Activated gamma-delta T cell treated with Interleukin-2 at 50 U/mL for 16 hours (primary cell): ENCODE data around the gene PBXIP1.

Experiments used
- DNase-seq: peaks from one replicate; pipeline ENCODE4 v3.0.0-alpha.2; 2020

Gene PBXIP1

GRCh38 chr1:154972517-154973343 lies 16.8 kb upstream of the PBXIP1 start:
- DNase-seq = no peak

DNA sequence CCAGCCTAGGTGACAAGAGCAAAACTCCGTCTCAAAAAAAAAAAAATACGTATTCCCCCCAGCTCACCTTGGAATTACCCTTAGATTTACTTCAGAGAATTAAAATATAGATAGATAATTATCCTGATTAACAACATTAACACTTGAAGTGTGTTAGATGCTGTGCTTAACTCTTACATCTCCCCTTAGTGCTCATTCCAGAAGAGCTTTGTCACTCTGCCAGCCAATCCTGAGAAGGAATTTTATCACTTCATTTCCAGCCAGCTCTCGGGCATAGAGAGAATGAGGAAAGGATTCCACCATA lies 16.3 kb upstream of the PBXIP1 start:
- no peak for DNase-seq

DNA sequence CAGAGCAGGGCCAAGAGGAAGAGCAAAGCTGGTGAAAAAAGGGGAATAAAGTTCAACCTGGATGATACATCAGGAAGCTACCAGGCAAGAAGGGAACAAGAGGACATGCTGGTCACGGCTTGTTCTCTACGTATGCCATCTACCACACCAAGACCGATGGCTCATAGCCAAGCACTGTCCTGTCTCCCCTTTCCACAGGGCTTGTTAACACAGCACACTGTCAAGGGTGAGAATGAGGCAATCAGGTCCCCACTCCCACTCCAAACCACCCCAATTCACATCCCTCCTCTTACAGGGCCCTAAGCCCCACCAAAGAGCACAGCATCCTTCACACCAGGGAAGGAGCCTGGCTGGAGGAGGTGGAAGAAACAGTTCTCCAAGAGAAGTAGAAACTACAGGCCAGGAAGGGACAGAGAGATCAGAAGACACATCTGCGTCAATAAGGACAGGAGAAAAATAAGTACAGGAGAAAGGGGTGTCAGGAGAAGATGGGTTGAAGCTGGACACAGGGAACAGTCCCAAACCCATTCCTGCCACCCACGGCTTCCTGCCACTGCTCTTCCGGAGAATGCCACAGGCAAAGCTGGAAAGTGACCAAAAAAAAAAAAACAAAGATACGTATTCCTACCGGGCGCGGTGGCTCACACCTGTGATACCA lies 15.6 kb upstream of the PBXIP1 start:
- DNase-seq = no peak

DNA sequence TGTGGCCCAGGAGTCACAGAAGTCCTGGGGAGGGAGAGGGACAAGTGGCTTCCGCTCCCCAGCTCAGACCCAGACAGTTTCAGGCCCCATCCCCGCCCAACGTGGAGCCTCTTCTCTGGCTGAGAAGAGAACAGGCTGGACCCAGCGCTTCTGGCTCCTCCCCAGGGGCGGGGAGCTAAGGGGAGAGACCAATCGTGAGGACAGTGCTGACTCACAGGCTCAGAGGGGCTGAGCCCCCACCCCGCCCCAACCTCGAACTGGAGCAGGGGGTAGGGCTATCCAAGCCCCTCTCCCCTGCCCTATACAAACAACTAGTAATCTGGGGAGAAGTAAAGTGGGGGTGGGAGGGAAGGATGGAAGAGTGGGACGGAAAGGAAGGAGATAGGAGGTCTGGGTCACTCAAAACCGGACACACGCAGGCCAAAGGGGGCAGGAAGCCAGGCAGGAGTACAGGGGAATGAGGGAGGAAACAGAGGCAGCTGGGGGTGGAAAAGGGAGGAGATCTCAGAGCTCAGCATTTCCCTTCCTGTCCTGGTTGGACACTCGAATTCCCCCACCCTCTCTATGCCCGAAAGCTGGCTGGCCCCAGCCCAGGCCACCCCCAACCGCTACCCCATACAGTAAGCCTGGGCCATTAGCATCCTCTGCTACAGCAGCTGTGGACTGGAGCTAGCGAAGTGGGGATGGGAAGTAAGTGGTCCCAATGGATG lies 14.9 kb upstream of the PBXIP1 start, which contains the start of gene SHC1:
Gene SHC1, minus strand, starts transcription at position 117 of the 710 bp plus-strand sequence. CDS start 221 bp downstream, outside the sequence.
- DNase-seq = no peak

DNA sequence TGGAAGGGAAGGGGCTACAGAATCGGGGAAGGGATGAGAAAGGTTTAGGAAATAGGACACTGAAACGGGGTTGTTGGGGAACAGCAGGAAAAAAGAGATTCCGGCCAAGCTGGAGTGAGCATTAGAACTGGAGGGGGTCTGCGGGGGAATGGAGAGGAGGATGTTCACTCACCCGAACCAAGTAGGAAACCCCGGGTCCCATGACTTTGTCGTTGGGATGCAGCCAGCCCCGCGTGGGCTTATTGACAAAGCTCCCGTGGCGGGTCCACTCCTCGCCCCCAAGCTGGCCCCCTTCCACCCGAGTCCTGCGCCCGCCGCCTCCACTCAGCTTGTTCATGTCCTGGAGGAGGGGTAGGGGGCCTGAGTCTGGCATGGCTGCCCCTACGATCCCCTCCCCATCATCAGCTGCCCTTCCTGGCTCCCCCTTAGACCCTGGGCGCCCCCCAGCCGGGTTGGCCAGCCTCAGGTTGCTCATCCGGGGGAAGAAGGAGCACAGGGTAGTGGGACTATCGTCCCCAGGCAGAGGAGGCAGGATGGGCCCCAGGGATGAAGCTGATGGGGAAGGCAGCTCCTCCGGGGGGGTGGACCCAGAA lies 14.1 kb upstream of the PBXIP1 start:
- no peak for DNase-seq

DNA sequence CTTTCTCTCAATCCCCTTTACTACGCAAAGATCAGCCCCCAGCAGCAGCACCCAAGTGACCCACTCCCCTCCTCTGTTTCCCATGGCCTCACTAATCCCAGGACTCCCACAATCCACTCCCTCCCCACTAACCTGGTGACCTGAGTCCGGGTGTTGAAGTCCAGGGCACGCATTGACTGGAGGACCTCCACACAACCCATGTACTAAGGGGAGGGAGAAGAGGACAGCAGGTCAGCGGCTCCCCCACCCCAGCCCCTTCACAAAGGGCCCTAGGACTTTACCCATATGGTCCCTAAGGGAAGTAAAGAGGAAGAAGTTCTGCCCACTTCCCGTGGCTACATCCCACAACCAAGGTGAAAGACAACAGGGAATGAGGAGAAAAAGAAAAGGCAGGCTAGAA lies 13.3 kb upstream of the PBXIP1 start:
- no peak for DNase-seq

DNA sequence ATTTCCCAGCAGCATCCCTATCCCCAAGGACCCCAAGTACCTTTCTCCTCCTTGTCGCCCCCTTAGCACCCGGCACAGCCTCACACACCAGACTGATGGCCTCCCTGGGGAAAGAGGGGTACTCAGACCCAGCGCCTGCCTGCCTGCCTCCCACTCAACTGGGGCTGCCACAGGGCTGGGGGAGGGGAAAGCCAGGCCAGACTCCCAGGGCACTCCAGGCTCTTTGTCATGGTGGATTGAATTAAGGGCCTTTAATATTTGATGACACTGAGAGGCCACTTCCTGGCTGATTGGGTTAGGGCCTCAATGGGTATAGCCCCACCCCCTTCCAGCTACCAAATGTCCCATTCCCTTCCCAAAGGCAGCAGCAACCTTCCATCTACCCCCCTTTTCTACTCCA lies 12.8 kb upstream of the PBXIP1 start:
- no peak for DNase-seq

DNA sequence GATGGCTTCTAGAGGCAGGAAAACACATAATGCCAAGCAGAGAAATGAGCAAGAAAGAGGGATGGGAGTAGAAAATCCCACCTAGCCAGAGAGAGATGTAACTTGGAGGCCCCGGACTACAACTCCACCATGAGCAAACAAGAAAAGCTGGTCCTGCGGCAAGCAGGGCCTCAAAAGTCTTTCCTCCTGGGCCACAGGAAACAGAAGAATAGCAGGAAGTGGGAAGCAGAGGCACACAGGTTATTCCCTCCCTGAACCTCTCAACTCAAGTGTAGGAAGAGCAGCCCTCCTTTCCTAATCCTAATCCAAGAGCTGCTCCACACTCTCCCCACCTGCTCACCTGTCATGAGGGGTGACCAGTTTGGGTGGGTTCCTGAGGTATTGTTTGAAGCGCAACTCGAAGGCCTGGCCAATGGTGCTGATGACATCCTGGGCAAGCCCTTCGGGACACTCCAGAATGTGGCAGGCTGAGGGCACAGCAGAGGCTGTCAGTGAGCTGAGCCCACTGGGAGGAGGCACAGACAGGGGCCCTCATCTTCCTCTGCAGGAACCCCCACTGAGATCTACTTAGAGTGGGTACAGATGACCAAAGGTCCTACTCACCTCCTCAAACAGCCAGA lies 11.5 kb upstream of the PBXIP1 start:
- DNase-seq = no peak

DNA sequence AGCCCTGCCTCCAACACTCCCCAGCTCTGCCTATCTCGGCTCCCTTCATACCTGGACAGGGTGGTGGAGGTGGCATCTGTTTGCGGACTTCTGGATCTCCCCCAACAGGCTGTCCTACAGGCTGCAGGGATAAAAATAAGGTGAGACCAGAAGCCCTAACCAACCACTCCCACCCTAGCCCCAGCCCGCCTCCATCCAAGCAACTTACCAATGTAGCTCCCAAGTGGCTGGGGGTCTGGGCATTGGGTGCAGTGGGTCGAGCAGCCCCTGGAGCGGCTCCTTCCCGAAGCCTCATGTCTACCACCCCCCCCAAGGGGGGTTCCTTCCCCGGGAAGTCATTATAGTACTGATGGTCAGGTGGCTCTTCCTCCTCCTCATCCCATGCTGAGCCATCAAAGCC lies 10.2 kb upstream of the PBXIP1 start:
- no peak for DNase-seq

- no peak for DNase-seq
Measured at GRCh38 chr1:154964359-154964758, 8.5 kb upstream of the PBXIP1 start.

DNA sequence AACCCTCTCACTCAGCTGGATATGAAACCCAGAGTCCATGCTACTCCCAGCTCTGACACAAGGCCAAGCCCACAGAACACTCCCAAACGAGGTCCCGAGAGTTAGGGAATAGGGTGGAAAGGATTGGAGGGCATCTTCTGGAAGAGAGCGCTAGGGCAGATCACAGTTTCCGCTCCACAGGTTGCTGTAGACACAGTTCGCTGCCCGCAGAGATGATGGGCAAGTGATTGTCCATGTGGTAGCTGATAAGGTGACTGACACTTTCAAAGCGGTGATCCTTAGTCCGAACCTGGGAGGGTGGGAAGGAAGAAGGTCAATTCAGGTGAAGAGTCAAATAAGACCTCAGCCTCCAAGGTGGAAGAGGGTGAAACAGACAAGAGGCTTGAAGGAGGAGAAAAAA lies 7.7 kb upstream of the PBXIP1 start:
- no peak for DNase-seq

DNA sequence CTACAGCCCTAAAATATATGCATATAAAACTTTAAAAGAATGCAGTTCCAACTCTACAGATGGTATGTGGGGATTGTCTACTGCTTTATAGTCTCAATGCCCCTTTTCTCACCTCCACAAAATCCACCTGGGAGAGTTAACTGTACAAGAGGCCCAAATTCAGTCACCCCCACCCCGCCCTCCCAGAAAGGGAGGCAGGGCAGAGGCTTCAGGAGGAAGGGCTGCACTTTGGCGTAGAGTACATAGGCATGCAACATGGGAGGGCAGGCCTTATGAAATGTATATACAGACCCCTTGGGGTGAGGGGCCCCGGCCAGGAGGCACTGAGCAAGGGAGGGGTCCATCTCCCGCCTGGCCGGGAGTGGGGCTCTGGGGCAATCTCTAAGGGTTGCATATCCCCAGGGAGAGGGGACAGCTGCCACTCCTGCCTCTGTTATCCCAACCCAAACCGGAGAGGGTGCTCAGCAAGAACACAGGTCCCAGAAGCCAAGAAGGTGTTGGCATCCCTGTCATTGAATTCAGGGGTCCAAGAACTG lies 7.0 kb upstream of the PBXIP1 start:
- DNase-seq = no peak

DNA sequence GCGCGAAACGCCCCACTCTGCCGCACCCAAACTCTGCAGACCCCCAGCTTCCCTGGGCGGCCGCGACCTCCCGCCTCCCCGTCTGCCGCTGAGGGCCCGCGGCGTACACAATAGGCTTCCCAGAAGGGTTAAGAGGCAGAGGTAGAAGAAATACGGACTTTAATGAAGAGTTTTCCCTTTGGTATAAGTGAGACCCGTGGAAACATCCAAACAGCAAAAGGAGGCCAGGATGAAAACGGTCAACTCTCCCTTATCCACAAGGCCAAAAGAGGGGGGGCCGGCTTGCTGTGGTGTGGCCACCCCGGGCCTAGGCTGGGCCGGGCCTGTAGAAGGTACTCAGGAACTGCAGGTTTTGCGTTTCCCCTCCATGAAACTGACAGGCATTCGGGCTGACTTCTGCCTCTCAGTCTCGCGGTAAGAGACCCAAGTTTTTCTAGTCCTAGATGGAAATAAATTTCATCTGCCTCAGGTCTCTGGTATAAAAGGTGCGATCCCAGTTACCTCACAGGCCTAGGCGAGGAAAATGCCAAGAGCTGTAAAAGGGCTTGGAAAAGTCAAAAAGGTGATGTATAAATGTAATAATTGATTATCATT lies 6.4 kb upstream of the PBXIP1 start:
- DNase-seq = no peak

DNA sequence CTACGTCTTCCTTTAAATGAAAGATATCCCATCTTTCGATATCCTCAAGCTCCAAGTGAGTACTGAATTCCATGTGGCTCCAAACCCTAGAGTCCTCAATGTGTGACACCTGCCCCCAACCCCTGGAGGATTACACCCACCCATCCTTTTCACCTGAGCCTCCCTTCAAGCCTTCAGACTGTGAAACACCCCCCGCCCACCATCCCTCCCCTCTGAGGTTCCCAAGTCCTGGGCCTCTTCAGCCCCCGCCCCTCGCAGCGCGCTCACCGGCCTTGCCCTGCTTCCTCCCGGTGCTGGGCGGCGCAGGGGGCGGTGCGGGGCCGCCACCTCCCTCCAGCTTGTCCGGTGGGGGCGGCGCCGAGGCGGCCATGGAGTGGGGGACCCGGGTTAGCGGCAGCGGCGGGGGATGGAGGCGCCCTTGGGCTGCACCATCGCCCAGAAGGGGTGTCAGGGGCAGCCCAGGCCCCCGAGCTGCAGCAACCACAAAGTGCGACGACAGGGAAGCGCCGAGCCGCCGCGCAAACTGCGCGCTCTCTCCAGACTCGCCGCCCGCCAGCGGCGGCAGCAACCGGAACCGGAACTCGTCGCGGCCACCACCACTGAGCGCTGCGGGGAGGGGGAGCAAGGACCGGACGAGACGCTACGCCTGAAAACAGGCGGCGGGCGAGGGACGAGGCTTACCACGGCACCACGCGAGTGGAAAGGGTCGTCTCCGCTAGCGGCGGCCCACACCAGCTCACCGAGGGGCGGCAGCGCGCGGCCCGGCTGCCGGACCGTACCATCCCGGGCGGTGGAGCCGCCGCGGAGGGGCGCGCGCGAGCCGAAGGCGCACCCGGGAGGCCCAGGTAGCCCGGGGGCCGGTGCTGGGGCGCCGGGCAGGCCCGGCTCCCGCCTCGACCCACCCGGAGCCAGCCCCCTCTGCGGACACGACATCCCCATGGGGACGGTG lies 5.6 kb upstream of the PBXIP1 start, which contains the start of gene PYGO2:
Gene PYGO2, minus strand, starts transcription at position 576 of the 949 bp plus-strand sequence. Its CDS starts 206 bp downstream, at position 370.
- DNase-seq = peak; percentile 76

DNA sequence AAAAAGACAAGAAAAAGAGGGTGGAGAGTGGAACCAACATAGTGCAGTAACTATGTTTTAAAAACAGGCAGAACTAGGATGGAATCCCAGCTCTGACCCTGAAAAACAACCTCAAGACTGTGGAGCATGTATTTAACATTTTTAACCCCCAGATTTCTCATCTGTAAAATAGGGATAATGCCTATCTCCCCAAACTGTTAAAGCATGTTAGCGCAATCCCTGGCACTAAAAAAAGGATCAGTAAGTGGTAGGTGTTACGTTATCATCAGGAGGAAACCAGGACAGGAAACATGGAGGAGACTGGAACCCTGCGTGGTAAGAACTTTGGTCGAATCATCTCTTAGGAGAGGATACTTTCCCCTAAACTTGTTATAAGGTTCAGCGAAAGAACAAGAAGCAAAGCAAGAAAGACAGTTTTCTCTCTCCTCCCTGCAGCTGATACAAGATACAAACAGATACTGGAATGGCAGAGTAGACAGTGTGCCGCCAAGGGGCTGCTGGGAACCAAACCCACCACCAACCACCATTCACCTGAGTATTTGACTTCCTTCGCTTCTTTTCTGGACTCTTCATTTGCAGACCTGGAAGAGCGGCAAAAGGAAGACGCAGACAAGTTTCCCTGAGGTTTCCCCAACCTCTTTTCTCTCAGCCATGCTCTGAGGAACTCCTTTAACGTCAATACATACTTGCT lies 4.7 kb upstream of the PBXIP1 start:
- no peak for DNase-seq

DNA sequence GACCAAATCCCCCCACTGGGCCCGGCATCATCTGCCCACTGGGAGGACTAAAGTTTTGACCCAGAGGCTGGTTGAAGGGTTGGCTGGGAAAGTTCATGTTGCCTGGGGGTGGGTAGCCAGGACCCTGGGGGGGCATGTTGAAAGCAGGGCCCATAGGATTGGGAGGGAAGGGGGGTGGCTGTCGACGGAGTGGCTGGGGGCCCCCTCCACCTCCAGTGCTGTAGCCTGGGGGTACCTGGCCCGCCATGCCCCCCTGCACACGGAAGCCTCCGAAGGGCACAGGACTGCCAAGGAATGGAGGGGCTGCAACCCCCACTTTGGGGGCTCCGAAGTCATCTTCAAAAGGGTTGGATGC lies 3.5 kb upstream of the PBXIP1 start:
- DNase-seq = no peak

DNA sequence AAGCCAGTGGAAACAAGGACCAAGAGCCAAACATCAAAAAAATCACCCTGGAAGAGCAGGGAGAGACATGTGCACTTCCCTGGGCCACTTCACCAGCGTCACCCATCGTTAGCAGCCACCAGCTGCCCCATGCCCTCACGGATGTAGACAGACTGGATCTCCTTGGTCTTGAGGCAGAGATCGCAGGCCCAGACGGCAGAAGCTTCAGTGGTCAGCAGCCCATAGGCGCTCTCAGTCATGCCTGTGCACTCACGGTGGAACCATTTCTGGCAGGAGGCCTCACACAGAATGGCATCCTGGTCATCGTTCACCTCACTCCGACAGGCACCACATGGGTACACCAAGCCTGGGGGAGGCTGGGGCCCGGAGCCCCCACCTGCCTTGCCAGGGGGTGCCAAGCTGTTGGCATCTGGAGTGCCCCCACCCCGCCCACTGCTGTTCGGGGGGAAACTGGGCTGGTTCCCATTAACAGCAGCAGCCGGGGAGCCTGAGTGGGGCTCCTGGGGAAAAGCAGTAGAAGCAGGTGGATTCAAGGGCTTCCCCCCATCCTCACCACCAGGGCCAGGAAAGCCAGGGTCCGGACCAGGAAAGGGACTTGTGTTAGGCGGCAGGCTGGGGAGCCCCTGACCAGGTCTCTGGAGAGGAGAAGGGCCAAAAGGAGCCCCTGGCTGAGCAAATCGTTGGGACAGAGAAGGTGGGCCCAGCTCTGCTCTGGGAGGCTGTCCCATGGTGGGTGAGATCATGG lies 3.0 kb upstream of the PBXIP1 start:
- DNase-seq = no peak

DNA sequence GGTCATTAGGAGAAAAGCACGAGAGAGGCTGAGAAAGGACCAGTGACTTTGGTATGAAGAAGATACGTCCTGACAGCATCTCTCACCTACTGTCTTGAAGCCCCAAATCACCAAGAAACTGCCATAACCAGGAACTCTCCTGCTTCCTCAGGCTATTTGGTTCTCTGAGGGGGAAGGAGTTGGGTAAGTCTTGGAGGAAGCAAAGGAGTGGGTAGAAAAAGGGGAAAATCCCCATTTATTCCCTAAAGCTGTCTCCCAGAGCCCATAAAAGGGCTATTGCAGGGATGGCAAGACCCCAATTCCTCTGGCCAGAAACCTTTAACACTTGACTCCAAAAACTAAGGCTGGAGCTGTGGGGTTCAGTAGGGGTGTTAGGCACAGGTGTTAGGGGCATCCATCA lies 2.1 kb upstream of the PBXIP1 start:
- DNase-seq = no peak

DNA sequence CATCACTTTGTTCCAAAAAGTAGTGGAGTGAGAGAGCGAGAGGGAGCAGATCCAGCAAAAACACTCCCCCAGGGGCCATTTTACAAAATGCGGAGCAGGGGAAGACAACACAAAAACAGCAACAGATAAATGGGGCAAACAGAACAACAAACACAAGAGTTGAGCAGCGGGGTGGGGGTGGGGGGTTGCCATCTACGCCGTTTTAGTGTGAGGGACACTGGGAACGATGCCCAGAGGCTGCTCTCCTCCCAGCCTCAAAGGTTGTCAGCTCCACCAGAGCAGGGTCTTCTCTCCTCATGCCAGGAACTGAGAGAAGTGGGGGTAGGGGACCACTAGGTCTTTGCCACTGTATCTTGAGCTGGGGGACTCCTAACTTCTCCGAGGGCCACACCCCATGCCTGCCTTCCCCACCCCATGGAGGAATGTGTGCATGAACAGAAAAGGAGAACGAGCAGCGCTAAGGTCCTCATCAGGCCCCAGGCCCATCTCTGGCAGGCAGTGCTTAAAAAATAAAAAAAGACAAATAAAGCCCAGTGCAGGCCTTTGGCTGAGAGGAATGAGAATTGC lies 1.3 kb upstream of the PBXIP1 start:
- no peak for DNase-seq
